HepG2 (cell line): Measurements from ENCODE around the gene LCP2. TPM values are rescaled to one million over a fixed set of nuclear protein-coding genes. Genes with fewer than 3 reads are reported as not detected.

Source experiments
- ATAC-seq: fragments of 200-7000 bp; cut with Tn5 transposase; 3 replicates; pipeline ENCODE4 v1.9.1; 2020; ENCODE audit warnings: mild to moderate bottlenecking, moderate library complexity
- BruUV-seq: library from RNA; stranded (reverse); fragments of 400-500 nt; replicated peaks from 2 replicates; lab custom pipeline; 2021; lab: Mats Ljungman, UMichigan
- CTCF ChIA-PET: fragments of 300-600 bp; formaldehyde crosslinking; extraction: SDS; loops from one replicate; lab custom pipeline; 2021; ENCODE audit warnings: low total read pairs, inconsistent platforms, low intra/inter-chr PET ratio; lab: Yijun Ruan, JAX
- POLR2A ChIA-PET: fragments of 350-600 bp; sonication (Branson Sonifier 250); formaldehyde crosslinking; loops from one replicate; lab custom pipeline; 2020; ENCODE audit warnings: antibody characterized with exemption, inconsistent platforms; lab: Yijun Ruan, JAX
- DNase-seq: peaks from one replicate; pipeline ENCODE4 v3.0.0-alpha.2; 2015; ENCODE audit warnings: low spot score
- FAIRE-seq: peaks from 3 replicates; lab custom pipeline; 2011; peaks lifted over from hg19 to GRCh38; lab: Jason Lieb, UNC
- H2AFZ ChIP-seq: one replicate; pipeline ENCODE4 v1.6.1; 2011; ENCODE audit warnings: low read length, inconsistent platforms
- H3K27ac ChIP-seq: fragments of 300-600 bp; 3 replicates; pipeline ENCODE4 v1.8.0; 2011; ENCODE audit warnings: mixed run types, mild to moderate bottlenecking, mixed read lengths, low read length, inconsistent platforms; ENCODE audit not compliant: insufficient read depth; ENCODE audit errors: extremely low read length
- H3K27me3 ChIP-seq, 2 experiments: fragments of 200-600 bp in 1 of 2; 2 replicates in 1 of 2; 3 replicates in 1 of 2; pipeline versions ENCODE4 v1.6.0 to v1.8.0; 2011; ENCODE audit warnings: low read length in 2 of 2, mild to moderate bottlenecking in 2 of 2, moderate library complexity in 2 of 2, inconsistent platforms in 1 of 2; ENCODE audit not compliant: insufficient read depth in 2 of 2, control insufficient read depth in 1 of 2
- H3K36me3 ChIP-seq, 2 experiments: fragments of 200-600 bp in 1 of 2; replicated peaks in 1 of 2; 2 replicates in 1 of 2; 3 replicates in 1 of 2; pipeline versions ENCODE4 v1.5.1 to v1.8.0; 2011; ENCODE audit warnings: low read length in 2 of 2, inconsistent platforms in 1 of 2; ENCODE audit not compliant: insufficient read depth in 2 of 2, control insufficient read depth in 1 of 2
- H3K4me1 ChIP-seq: 2 replicates; pipeline ENCODE4 v1.5.1; 2012; ENCODE audit warnings: low read length, inconsistent platforms; ENCODE audit not compliant: insufficient read depth
- H3K4me2 ChIP-seq: 2 replicates; pipeline ENCODE4 v1.6.0; 2011; ENCODE audit warnings: low read depth, low read length, inconsistent platforms
- H3K4me3 ChIP-seq, 3 experiments: fragments of 200-600 bp in 1 of 3; sonication (generic), shearing (Covaris generic) in 1 of 3; replicated peaks in 1 of 3; 2 replicates each; pipeline ENCODE4 v1.5.1; 2011 to 2016; ENCODE audit warnings: low read length in 3 of 3, inconsistent platforms in 2 of 3, low read depth in 2 of 3, mild to moderate bottlenecking in 2 of 3, control low read depth in 1 of 3, mixed read lengths in 1 of 3; ENCODE audit not compliant: insufficient read depth in 1 of 3
- H3K79me2 ChIP-seq: one replicate; pipeline ENCODE4 v1.6.1; 2011; ENCODE audit warnings: low read length, inconsistent platforms; ENCODE audit not compliant: insufficient read depth
- H3K9ac ChIP-seq: 2 replicates; pipeline ENCODE4 v1.6.0; 2011; ENCODE audit warnings: mild to moderate bottlenecking, low read depth, low read length, inconsistent platforms; ENCODE audit not compliant: insufficient read depth
- H3K9me3 ChIP-seq: 2 replicates; pipeline ENCODE4 v1.5.1; 2012; ENCODE audit warnings: mild to moderate bottlenecking, low read length
- H4K20me1 ChIP-seq: 2 replicates; pipeline ENCODE4 v1.6.0; 2011; ENCODE audit warnings: inconsistent platforms, mild to moderate bottlenecking, low read length, moderate library complexity; ENCODE audit not compliant: insufficient read depth
- ARHGAP35 ChIP-seq: sonication (generic); formaldehyde crosslinking; IDR thresholded peaks from 2 replicates; pipeline ENCODE4 v1.9.0; 2022; ENCODE audit warnings: mild to moderate bottlenecking, inconsistent platforms, moderate library complexity, missing genetic modification reagents, borderline replicate concordance
- GPN1 ChIP-seq: sonication (generic); formaldehyde crosslinking; IDR thresholded peaks from 2 replicates; pipeline ENCODE4 v1.5.1; 2020; ENCODE audit warnings: missing genetic modification reagents, borderline replicate concordance
- GZF1 ChIP-seq: sonication (generic); formaldehyde crosslinking; IDR thresholded peaks from 2 replicates; pipeline ENCODE4 v1.5.1; 2020; ENCODE audit warnings: mild to moderate bottlenecking, missing genetic modification reagents
- KDM5B ChIP-seq: sonication (generic); formaldehyde crosslinking; IDR thresholded peaks from 2 replicates; pipeline ENCODE4 v1.4.0; 2020; ENCODE audit warnings: missing genetic modification reagents, mild to moderate bottlenecking, borderline replicate concordance
- PRMT3 ChIP-seq: sonication (generic); formaldehyde crosslinking; IDR thresholded peaks from 2 replicates; pipeline ENCODE4 v1.8.1; 2022; ENCODE audit warnings: low read depth, mild to moderate bottlenecking, moderate library complexity, missing genetic modification reagents, borderline replicate concordance
- ZFYVE20 ChIP-seq: sonication (generic); formaldehyde crosslinking; IDR thresholded peaks from 2 replicates; pipeline ENCODE4 v1.8.0; 2023; ENCODE audit warnings: low read depth, mild to moderate bottlenecking, moderate library complexity, missing genetic modification reagents, borderline replicate concordance
- ZMYM4 ChIP-seq: sonication (generic); formaldehyde crosslinking; IDR thresholded peaks from 2 replicates; pipeline ENCODE4 v1.8.1; 2023; ENCODE audit warnings: mild to moderate bottlenecking, missing genetic modification reagents
- ZNF501 ChIP-seq: sonication (generic); formaldehyde crosslinking; IDR thresholded peaks from 2 replicates; pipeline ENCODE4 v1.5.1; 2020; ENCODE audit warnings: mild to moderate bottlenecking, moderate library complexity, missing genetic modification reagents
- ZNF503 ChIP-seq: sonication (generic); formaldehyde crosslinking; IDR thresholded peaks from 2 replicates; pipeline ENCODE4 v1.4.0; 2020; ENCODE audit warnings: missing genetic modification reagents
- ZNF629 ChIP-seq: sonication (generic); formaldehyde crosslinking; conservative IDR thresholded peaks from 2 replicates; pipeline ENCODE4 v1.5.0; 2020; ENCODE audit warnings: missing genetic modification reagents
- ZNF749 ChIP-seq: sonication (generic); formaldehyde crosslinking; IDR thresholded peaks from 2 replicates; pipeline ENCODE4 v1.8.0; 2022; ENCODE audit warnings: mild to moderate bottlenecking, missing genetic modification reagents, moderate library complexity, borderline replicate concordance
- ZNF891 ChIP-seq: sonication (generic); formaldehyde crosslinking; IDR thresholded peaks from 2 replicates; pipeline ENCODE4 v1.5.0; 2020; ENCODE audit warnings: mild to moderate bottlenecking, missing genetic modification reagents
- ZUFSP ChIP-seq: sonication (generic); formaldehyde crosslinking; IDR thresholded peaks from 2 replicates; pipeline ENCODE4 v1.9.0; 2021; ENCODE audit warnings: missing genetic modification reagents, mild to moderate bottlenecking, borderline replicate concordance
- WGBS: methylation state at CpG from one replicate; pipeline ENCODE4 v1.1.6; 2017; ENCODE audit warnings: low lambda C conversion rate; 5-methylcytosine and 5-hydroxymethylcytosine counted together
- in situ Hi-C: cut with HindIII; loops from 2 replicates; pipeline ENCODE4 v1.10.0; 2017; ENCODE audit warnings: low pct_unique_long_range_greater_than_20kb; ENCODE audit not compliant: extremely low pct_ligation_motif_present
- intact Hi-C: fragments of 100-400 bp; cut with micrococcal nuclease; formaldehyde crosslinking; loops from one replicate; pipeline ENCODE4 v1.10.0; 2022; ENCODE audit not compliant: unreplicated experiment
- polyA plus RNA-seq, 8 experiments: library from polyadenylated mRNA; depleted of rRNA in 3 of 8; stranded (reverse) in 7 of 8; unstranded in 1 of 8; fragments of >200 nt; fragmentation: Illumina TruSeq in 4 of 8; extraction: Trizol in 4 of 8; gene quantifications; 2 replicates each; pipeline versions ENCODE4 v1.2.1 to v1.2.3, GENCODE V29; 2011 to 2016; ENCODE audit warnings: low read depth in 4 of 8, missing spikeins in 1 of 8, mixed read lengths in 1 of 8; ENCODE audit not compliant: insufficient read depth in 1 of 8
- total RNA-seq, 5 experiments: library from RNA; depleted of rRNA; stranded (reverse); fragments of >200 nt; fragmentation: Illumina TruSeq; extraction: Trizol; gene quantifications; 2 replicates each; pipeline ENCODE4 v1.2.3, GENCODE V29; 2016; ENCODE audit warnings: low read depth in 1 of 5

Gene LCP2
- total and polyA plus RNA-seq, 2 of the 13 experiments (the other 11 are each of a cell fraction or from before 2014, with no cell fraction given), result not detected

DNA sequence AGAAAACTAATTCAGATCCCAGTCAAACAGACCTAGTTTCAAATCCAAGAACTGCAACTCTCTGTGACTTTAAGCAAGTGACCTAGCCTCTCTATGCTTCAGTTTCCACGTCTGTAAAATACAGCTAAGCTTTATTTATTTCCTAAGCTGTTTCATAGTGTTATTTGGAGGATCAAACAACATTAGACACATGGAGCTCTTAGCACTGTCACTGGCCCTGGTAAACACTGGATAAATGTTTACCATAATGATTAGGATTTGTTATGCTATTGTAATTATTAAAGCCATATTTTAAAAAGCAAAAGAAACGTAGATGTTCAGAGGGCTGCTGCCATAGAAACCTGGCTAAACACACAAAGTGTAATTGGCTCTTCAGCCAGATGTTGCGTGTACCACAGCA, 91.4 kb downstream of the LCP2 start:
- TF ChIP-seq ARHGAP35 (CRISPR knock-in tag) (no peak), GZF1 (CRISPR knock-in tag) (no peak), KDM5B (CRISPR knock-in tag) (no peak)
- no peak overlapping the region for H3K4me3 ChIP-seq
- no peaks in the 10 kb centered on the region for H4K20me1 ChIP-seq
- peaks cover 0 to 9% of the 10 kb centered on the region in 2 experiments; a peak in 1 of 5 replicates for H3K27me3 ChIP-seq
- no peak overlapping the region for H3K27ac ChIP-seq
- H3K9me3 ChIP-seq, result no peaks in the 10 kb centered on the region
- no TSS peak for BruUV-seq
- no peak overlapping the region for H2AFZ ChIP-seq
- FAIRE-seq (no peak), DNase-seq (no peak), ATAC-seq (no peak)
- no peak overlapping the region for H3K4me2 ChIP-seq
- intact Hi-C loops (no loop called here), in situ Hi-C loops (no loop called here)
- H3K36me3 ChIP-seq, result no peaks in the 10 kb centered on the region
- ChIA-PET CTCF (no interaction called here), POLR2A (no interaction called here)
- no peaks in the 10 kb centered on the region for H3K4me1 ChIP-seq
- H3K79me2 ChIP-seq, result no peaks in the 10 kb centered on the region
- 2% methylated on average over 3 of the region's 3 CpGs for WGBS
- H3K9ac ChIP-seq, result no peak overlapping the region

GRCh38 chr5:170204202-170204601, 93.4 kb downstream of the LCP2 start:
- intact Hi-C loops (no loop called here), in situ Hi-C loops (no loop called here)
- POLR2A ChIA-PET, result no interaction called here
- Histone ChIP-seq H3K27ac (no peak overlapping the region), H3K27me3 (peaks cover 2 to 9% of the 10 kb centered on the region in 2 experiments; a peak in 2 of 5 replicates), H3K4me1 (no peaks in the 10 kb centered on the region), H3K9me3 (no peaks in the 10 kb centered on the region), H3K36me3 (no peaks in the 10 kb centered on the region), H4K20me1 (no peaks in the 10 kb centered on the region), H3K79me2 (no peaks in the 10 kb centered on the region), H3K4me3 (no peak overlapping the region), H3K4me2 (no peak overlapping the region), H3K9ac (no peak overlapping the region), H2AFZ (no peak overlapping the region)
- CTCF ChIA-PET, result no interaction called here
- WGBS, result 20% methylated on average over 5 of the region's 5 CpGs
- no peak for FAIRE-seq
- no peak for ATAC-seq
- DNase-seq, result no peak
- no TSS peak for BruUV-seq
- TF ChIP-seq ZMYM4 (CRISPR knock-in tag), result no peak
- no peak for TF ChIP-seq GPN1 (CRISPR knock-in tag)
- no peak for TF ChIP-seq ZNF629 (CRISPR knock-in tag)
- no peak for TF ChIP-seq ZNF503 (CRISPR knock-in tag)
- TF ChIP-seq ZUFSP (CRISPR knock-in tag), result no peak
- no peak for TF ChIP-seq PRMT3 (CRISPR knock-in tag)
- TF ChIP-seq ZNF891 (CRISPR knock-in tag), result no peak
- no peak for TF ChIP-seq ZNF501 (CRISPR knock-in tag)
- TF ChIP-seq ZNF749 (CRISPR knock-in tag), result no peak
- no peak for TF ChIP-seq ZFYVE20
